Activated CD8-positive, alpha-beta memory T cell treated with anti-CD3 and anti-CD28 coated beads, Interleukin-2, amount 50 U/mL, for 48 hours (primary cell): Measurements from ENCODE around the gene F2RL1.
"Not testable (repeated sequence)": the region's sequence is repeated elsewhere in the genome, so short reads cannot be mapped to it uniquely, and the experiment has no call there.

Source experiments
- DNase-seq: peaks from one replicate; pipeline ENCODE4 v3.0.0-alpha.2; 2020

F2RL1 gene

DNA sequence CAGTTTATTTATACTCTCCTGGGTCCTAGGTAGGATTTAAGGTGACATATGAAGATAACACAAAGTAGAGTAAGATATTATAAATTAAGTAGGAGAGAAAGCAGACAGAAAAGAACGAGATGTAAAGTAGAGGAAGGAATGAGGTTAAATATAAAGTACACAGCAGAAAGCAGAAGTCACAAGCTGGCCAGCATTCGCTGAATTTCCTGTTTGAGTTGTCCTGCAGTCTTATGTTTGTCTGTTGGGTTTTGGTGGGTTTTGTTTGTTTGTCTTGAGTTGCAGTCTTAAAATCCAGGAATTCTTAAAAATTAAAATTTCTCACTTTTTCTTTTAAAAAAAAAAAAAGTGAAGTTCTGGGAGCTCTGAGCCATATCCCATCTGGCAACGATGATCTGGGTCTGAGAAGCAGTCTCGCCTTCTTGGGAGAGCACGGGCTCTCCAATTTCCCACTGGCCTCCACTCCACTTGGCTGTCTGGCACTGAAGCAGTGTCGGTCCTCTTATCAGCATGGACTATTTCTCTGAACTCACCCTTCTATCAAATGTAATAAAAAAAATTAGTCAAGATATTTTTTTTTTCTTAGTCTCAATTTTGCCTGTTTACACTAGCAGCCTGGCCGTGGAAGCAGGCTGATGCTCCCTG is 33.0 kb downstream of the F2RL1 start:
- no peak for DNase-seq

- no peak for DNase-seq
Observed at GRCh38 chr5:76852772-76853171, 33.9 kb downstream of the F2RL1 start.

DNA sequence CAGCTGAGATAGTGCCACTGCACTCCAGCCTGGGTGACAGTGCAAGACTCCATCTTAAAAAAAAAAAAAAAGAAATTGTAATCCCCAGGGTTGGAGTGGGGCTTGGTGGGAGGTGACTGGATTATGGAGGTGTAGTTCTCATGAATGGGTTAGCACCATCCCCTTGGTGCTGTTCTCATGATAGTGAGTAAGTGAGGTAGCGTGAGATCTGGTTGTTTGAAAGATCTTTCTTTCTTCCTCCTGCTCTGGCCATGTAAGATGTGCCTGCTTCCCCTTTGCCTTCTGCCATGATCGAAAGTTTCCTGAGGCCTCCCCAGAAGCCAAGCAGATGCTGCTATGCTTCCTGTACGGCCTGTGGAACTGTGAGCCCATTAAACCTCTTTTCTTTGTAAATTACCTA is 34.9 kb downstream of the F2RL1 start:
- not testable (repeated sequence) for DNase-seq

DNA sequence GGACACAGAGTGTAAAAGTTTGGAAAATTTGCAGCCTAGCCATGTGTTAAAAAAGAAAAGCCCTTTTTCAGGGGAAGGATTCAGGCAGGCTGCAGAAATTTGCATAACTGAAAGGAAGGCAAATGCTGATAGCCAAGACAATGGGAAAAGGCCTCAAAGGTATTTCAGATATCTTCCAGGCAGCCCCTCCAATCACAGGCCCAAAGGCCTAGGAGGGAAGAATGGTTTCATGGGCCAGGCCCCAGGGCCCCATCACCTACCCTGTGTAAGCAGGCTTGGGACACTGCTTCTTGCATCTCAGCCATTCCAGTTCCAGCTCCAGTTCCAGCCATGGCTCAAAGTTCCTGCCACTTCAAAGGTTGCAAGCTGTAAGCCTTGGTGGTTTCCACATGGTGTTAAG is 35.8 kb downstream of the F2RL1 start:
- no peak for DNase-seq

GRCh38 chr5:76855501-76855900 is 36.7 kb downstream of the F2RL1 start:
- DNase-seq: not testable (repeated sequence)

DNA sequence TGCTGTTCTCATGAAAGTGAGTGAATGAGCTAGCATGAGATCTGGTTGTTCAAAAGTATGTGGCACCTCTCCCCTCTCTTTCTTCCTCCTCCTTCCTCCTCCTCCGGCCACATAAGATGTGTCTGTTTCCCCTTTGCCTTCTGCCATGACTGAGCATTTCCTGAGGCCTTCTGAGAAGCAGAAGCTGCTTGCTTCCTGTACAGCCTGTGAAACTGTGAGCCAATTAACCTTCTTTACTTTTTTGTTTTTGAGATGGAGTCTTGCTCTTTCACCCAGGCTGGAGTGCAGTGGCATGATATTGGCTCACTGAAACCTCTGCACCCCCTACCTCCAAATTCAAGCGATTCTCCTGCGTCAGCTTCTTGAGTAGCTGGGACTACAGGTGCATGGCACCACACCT is 37.1 kb downstream of the F2RL1 start:
- DNase-seq: no peak

DNA sequence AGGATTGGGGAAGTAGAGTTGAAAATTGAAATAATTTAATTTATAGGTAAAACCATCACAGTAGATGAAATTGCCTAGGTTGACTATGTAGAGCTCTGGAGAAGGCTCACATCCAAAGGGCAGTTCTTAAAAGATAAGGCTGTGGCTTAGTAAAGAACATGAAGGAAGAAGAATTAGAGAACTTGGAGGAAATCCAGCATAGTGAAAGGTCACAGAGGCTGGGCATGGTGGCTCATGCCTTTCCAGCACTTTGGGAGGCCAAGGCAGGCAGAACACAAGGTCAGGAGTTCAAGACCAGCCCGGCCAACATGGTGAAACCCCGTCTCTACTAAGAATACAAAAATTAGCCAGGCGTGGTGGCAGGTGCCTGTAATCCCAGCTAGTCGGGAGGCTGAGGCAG is 38.0 kb downstream of the F2RL1 start:
- not testable (repeated sequence) for DNase-seq

DNA sequence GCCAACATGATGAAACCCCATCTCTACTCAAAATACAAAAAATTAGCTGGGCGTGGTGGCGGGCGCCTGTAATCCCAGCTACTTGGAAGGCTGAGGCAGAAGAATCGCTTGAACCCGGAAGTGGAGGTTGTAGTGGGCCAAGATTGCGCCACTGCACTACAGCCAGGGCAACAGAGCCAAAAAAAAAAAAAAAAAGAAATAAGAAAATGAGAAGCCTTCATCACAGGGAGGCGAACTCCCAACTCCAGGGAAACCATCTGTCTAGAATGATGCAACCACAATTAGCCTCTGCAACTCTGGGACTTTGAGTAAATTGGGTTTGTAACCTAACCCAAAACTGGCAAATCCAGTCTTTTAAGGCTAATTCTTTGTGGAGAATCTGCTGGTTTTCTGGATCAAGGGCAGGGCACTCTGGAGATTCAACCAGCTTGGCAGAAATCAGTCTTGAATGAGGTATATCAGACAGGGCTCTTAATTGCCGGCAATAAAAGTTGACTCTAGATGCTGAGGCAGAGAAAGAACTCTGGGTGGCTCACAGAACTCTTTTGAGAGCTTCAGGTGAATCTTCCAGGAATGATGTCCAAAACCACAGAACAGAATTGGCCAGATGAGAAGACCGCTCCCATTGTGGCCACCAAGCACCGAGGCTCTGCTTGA is 40.9 kb downstream of the F2RL1 start:
- no peak for DNase-seq

- DNase-seq: no peak
Observed at GRCh38 chr5:76861612-76862011, 42.8 kb downstream of the F2RL1 start.

DNA sequence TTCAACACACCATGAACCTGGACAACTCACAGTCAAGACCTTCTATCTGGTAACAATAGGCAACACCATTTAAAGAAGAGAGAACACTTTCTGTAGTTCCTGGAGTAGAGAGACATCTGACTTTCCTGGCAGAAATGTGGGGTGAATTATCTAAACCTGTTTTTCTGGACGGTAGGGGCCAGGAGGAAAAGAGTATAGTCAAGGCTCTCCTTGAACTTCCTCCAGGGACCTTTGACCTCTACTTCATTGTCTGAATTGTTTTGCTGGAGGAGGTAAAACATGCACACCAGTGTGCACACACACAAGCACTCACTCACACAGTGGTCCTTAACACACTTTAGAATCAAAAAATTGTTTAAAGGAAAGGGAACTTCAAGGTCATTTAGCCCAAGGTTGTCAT is 44.2 kb downstream of the F2RL1 start:
- DNase-seq: no peak

- DNase-seq: no peak
Observed at GRCh38 chr5:76866503-76866902, 47.7 kb downstream of the F2RL1 start.

DNA sequence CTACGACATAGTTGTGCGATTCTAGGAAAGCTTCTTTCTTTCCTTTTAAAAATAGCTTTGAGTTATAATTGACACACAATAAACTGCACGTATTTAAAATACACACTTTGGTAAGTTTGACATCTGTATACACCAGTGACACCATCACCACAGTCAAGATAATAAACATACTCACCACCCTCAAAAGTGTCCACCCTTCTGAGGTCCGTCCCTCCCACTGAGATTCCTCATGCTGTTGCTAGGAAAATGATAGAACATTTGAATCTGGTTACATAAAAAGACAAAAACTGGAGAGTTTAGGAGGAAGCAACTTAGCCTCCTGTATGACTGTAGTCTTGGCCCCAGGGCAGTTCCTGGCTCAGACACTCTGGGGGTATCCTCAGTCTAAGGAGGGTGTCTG is 48.2 kb downstream of the F2RL1 start:
- no peak for DNase-seq

GRCh38 chr5:76867827-76868693 is 49.2 kb downstream of the F2RL1 start:
- DNase-seq: peak; percentile 65

- DNase-seq: no peak
Observed at GRCh38 chr5:76870046-76870445, 51.2 kb downstream of the F2RL1 start.

DNA sequence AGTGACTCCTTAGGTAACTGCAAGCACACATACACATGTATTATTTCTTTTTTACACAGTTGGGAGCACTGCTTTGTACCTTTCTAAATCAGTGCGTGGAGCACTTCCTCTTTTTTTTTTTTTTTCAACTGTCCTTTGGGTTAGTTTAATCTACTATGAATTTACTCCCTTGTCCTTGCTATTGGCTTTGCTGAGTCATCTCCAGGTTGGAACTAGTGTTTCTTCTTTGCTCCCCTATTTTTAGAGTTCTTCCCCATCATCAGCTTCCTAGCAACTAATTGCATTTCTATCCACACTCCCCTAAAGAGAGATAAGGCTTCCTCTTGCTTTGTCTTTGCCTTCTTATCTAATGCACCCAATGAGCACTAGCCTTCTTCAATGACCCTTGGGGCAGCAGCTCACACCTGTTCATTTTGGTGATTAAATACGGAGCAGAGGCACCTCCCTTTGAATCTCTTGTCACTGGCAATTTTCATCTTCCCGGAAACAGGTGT is 55.3 kb downstream of the F2RL1 start:
- no peak for DNase-seq
